ENCODE results near the gene IL17RC. TPM values are rescaled to one million over a fixed set of nuclear protein-coding genes. Genes with fewer than 3 reads are reported as not detected.
"Not testable (repeated sequence)": the region's sequence is repeated elsewhere in the genome, so short reads cannot be mapped to it uniquely, and the experiment has no call there.

The IL17RC gene, protein sequence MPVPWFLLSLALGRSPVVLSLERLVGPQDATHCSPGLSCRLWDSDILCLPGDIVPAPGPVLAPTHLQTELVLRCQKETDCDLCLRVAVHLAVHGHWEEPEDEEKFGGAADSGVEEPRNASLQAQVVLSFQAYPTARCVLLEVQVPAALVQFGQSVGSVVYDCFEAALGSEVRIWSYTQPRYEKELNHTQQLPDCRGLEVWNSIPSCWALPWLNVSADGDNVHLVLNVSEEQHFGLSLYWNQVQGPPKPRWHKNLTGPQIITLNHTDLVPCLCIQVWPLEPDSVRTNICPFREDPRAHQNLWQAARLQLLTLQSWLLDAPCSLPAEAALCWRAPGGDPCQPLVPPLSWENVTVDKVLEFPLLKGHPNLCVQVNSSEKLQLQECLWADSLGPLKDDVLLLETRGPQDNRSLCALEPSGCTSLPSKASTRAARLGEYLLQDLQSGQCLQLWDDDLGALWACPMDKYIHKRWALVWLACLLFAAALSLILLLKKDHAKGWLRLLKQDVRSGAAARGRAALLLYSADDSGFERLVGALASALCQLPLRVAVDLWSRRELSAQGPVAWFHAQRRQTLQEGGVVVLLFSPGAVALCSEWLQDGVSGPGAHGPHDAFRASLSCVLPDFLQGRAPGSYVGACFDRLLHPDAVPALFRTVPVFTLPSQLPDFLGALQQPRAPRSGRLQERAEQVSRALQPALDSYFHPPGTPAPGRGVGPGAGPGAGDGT
- total RNA-seq: 10 to 100 TPM; 16.7 to 34.2 TPM
- 10 to 100 TPM; 24.9 to 32.0 TPM for polyA plus RNA-seq (ENCODE audit: insufficient read length in 2 of 2)
- long read RNA-seq, donor 1, partial matches to known transcripts: 0 of 1 reads
- long read RNA-seq, donor 1, other reads (novel, unspliced or antisense): 0 of 1 reads
- long read RNA-seq, donor 2: 0 reads
- long read RNA-seq, donor 3, partial matches to known transcripts: 0 of 3 reads
- long read RNA-seq, donor 3, other reads (novel, unspliced or antisense): 0 of 3 reads
- long read RNA-seq, donor 4: 0 reads

DNA sequence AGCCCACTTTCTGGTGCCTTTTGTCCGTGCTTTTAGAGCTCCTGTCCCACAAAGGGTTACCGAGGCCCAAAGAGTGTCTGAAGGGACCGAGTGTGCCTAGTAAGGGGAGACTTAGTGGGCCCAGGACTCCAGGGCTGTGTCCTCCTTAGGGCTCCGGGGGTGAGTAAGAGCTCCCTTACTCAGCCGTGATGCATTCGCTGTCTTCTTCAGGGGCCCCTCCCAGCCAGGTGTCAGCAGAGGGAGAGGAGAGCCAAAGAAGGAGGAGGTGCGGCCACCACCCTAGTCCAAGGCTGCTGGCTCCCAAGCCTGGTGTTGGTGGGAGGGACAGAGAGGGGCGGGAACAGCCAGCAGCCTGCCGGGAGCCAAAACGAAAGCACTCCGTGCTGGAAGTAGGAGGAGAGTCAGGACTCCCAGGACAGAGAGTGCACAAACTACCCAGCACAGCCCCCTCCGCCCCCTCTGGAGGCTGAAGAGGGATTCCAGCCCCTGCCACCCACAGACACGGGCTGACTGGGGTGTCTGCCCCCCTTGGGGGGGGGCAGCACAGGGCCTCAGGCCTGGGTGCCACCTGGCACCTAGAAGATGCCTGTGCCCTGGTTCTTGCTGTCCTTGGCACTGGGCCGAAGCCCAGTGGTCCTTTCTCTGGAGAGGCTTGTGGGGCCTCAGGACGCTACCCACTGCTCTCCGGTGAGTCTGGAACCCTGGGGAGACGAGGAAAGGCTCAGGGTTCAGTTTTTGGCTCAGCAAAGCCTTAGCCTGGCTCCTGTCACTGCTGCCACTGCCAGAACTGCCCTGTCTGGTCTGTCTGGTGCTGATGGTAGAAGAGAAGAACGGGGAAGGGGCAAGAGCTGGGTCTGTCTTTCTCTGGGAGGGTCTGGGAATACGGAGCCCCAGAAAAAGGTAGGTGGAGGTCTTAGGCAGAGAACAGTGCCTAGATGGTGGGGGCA lies at the start of gene IL17RC:
Gene IL17RC (plus strand): TSS at position 365 of the 947 bp plus-strand sequence. CDS start 218 bp downstream, at position 583.
- H3K36me3 ChIP-seq (ENCODE audit: control insufficient read depth, insufficient read depth, low read length): peaks cover 7% of the 10 kb centered on the region
- 33% methylated on average over 16 of the region's 19 CpGs for WGBS (ENCODE audit: insufficient coverage)
- H3K4me1 ChIP-seq (ENCODE audit: control insufficient read depth, insufficient read depth, low read length): peaks cover 37% of the 10 kb centered on the region
- no peaks in the 10 kb centered on the region for H3K27me3 ChIP-seq (ENCODE audit: control insufficient read depth, insufficient read depth, low read length)
- no peaks in the 10 kb centered on the region for H3K9me3 ChIP-seq (ENCODE audit: control insufficient read depth, insufficient read depth, low read length)
- DNase-seq (ENCODE audit: low read depth in 4 of 6, low spot score in 6 of 6): peak in 2 of 6 donors; percentile 45 to 86
- H3K4me3 ChIP-seq (ENCODE audit: low read depth, low read length): peak within 1 kb of the TSS; percentile 57
- peak within 1 kb of the TSS; percentile 91 for H3K27ac ChIP-seq (ENCODE audit: low read depth, low read length)

DNA sequence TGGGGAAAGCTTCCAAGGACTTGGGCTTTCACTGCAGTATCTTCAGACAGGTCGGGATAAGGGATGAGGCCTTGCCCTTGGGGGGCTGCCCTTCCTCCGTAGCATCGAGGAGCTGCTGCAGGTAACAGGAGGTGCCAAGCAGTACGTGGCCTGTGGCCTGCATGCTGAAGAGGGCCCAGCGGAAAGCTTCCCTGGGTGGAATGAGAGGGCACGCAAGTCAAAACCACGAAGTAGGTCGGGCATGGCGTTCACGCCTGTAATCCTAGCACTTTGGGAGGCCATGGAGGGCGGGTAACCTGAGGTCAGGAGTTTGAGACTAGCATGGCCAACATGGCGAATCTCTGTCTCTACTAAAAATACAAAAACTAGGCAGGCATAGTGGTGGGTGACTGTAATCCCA lies 49.8 kb upstream of the IL17RC start:
- no peak overlapping the region for H3K27ac ChIP-seq (ENCODE audit: low read depth, low read length)
- peaks cover 41% of the 10 kb centered on the region for H3K4me1 ChIP-seq (ENCODE audit: control insufficient read depth, insufficient read depth, low read length)
- no peaks in the 10 kb centered on the region for H3K9me3 ChIP-seq (ENCODE audit: control insufficient read depth, insufficient read depth, low read length)
- H3K27me3 ChIP-seq (ENCODE audit: control insufficient read depth, insufficient read depth, low read length): no peaks in the 10 kb centered on the region
- peaks cover 2% of the 10 kb centered on the region for H3K36me3 ChIP-seq (ENCODE audit: control insufficient read depth, insufficient read depth, low read length)
- H3K4me3 ChIP-seq (ENCODE audit: low read depth, low read length): no peak overlapping the region
- no peak for DNase-seq (ENCODE audit: low read depth in 4 of 6, low spot score in 6 of 6)
- 97% methylated on average over 12 of the region's 12 CpGs for WGBS (ENCODE audit: insufficient coverage)

DNA sequence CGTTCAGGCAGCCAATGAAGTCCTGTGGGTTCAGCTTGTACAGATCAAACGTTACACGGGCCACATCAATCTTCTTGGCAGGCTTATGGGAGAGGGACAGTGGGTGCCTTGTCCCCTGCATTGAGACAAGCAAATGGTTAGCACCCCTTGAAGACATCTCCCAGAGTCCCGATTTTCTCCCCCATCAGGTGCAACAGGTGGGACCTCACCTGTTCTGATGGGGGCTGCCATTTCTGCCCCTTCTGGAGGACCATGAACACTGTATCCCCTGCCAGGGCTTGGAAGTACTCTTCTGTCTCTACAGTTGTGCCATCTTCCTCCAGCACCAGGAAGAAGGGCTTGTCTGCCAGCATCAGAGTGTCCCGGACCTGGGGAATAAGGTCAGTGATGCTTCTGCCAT lies 46.9 kb upstream of the IL17RC start:
- no peaks in the 10 kb centered on the region for H3K27me3 ChIP-seq (ENCODE audit: control insufficient read depth, insufficient read depth, low read length)
- H3K36me3 ChIP-seq (ENCODE audit: control insufficient read depth, insufficient read depth, low read length): no peaks in the 10 kb centered on the region
- peaks cover 12% of the 10 kb centered on the region for H3K4me1 ChIP-seq (ENCODE audit: control insufficient read depth, insufficient read depth, low read length)
- no peaks in the 10 kb centered on the region for H3K9me3 ChIP-seq (ENCODE audit: control insufficient read depth, insufficient read depth, low read length)
- H3K4me3 ChIP-seq (ENCODE audit: low read depth, low read length): no peak overlapping the region
- WGBS (ENCODE audit: insufficient coverage): 76% methylated on average over 4 of the region's 5 CpGs
- no peak for DNase-seq (ENCODE audit: low read depth in 4 of 6, low spot score in 6 of 6)
- H3K27ac ChIP-seq (ENCODE audit: low read depth, low read length): no peak overlapping the region

DNA sequence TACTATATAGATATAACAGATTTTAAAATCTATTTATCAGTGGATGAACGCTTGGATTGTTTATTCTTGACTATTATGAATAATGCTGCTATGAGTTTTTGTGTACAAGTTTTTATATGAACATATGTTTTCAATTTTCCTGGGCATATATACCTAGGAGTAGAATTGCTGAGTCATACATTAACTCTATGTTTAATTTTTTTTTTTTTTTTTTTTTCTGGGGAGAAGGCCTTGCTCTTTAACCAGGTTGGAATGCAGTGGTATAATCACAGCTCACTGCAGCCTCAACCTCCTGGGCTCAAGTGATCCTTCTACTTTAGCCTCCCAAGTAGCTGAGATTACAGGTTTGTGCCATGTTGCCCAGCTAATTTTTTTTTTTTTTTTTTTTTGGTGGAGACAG lies 45.9 kb upstream of the IL17RC start:
- WGBS (ENCODE audit: insufficient coverage): no CpG with 5 or more reads among the region's 1 CpG
- H3K4me1 ChIP-seq (ENCODE audit: control insufficient read depth, insufficient read depth, low read length): peaks cover 3% of the 10 kb centered on the region
- no peak overlapping the region for H3K4me3 ChIP-seq (ENCODE audit: low read depth, low read length)
- no peaks in the 10 kb centered on the region for H3K27me3 ChIP-seq (ENCODE audit: control insufficient read depth, insufficient read depth, low read length)
- no peak overlapping the region for H3K27ac ChIP-seq (ENCODE audit: low read depth, low read length)
- no peak for DNase-seq (ENCODE audit: low read depth in 4 of 6, low spot score in 6 of 6)
- H3K36me3 ChIP-seq (ENCODE audit: control insufficient read depth, insufficient read depth, low read length): no peaks in the 10 kb centered on the region
- H3K9me3 ChIP-seq (ENCODE audit: control insufficient read depth, insufficient read depth, low read length): no peaks in the 10 kb centered on the region

DNA sequence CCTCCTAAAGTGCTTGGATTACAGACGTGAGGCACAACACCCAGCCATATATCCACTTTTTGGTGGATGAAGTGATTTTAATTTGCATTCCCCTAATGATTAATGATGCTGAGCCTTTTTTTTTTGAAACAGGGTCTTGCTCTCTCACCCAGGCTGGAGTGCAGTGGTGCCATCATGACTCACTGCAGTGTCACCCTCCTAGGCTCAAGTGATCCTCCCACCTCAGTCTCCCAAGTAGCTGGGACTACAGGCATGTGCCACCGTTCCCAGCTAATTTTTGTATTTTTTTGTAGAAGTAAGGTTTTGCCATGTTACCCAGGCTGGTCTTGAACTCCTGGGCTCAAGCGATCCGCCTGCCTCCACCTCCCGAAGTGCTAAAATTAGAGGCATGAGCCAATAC lies 44.8 kb upstream of the IL17RC start:
- not testable (repeated sequence) for H3K36me3 ChIP-seq (ENCODE audit: control insufficient read depth, insufficient read depth, low read length)

DNA sequence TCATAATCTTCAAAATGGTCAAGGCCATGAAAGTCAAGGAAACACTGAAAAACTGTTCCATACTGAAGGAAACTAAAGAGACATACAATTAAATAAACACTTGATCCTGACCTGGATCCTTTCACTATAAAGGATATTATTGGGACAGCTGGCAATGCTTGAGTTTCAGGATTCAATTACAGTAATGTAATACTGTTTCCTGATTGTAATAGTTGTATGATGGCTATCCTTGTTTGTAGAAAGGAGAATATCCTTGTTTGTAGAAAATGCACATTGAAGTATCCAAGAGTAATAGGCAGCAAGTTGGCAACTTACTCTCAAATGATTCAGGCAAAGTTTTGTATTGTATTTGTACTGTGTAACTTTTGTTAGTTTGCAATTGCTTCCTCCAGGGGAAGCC lies 41.5 kb upstream of the IL17RC start:
- Histone ChIP-seq H3K27ac (ENCODE audit: low read depth, low read length) (no peak overlapping the region), H3K9me3 (ENCODE audit: control insufficient read depth, insufficient read depth, low read length) (no peaks in the 10 kb centered on the region)

More for the DNA sequence above, 44.8 kb upstream of the IL17RC start:
- H3K27ac ChIP-seq (ENCODE audit: low read depth, low read length); DNase-seq (ENCODE audit: low read depth in 4 of 6, low spot score in 6 of 6); H3K4me1 ChIP-seq (ENCODE audit: control insufficient read depth, insufficient read depth, low read length); H3K9me3 ChIP-seq (ENCODE audit: control insufficient read depth, insufficient read depth, low read length); H3K4me3 ChIP-seq (ENCODE audit: low read depth, low read length); H3K27me3 ChIP-seq (ENCODE audit: control insufficient read depth, insufficient read depth, low read length): not testable (repeated sequence)
- 100% methylated on average over 2 of the region's 5 CpGs for WGBS (ENCODE audit: insufficient coverage)

DNA sequence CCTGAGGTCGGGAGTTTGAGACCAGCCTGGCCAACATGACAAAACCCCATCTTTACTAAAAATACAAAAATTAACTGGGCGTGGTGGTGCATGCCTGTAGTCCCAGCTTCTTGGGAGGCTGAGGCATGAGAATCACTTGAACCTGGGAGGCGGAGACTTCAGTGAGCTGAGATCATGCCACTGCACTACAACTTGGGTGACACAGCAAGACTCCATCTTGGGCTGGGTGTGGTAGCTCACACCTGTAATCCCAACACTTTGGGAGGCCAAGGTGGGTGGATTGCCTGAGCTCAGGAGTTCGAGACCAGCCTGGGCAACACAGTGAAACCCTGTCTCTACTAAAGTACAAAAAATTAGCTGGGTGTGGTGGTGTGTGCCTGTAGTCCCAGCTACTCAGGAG lies 40.6 kb upstream of the IL17RC start:
- not testable (repeated sequence) for H3K36me3 ChIP-seq (ENCODE audit: control insufficient read depth, insufficient read depth, low read length); DNase-seq (ENCODE audit: low read depth in 4 of 6, low spot score in 6 of 6); H3K9me3 ChIP-seq (ENCODE audit: control insufficient read depth, insufficient read depth, low read length); H3K4me3 ChIP-seq (ENCODE audit: low read depth, low read length); H3K27me3 ChIP-seq (ENCODE audit: control insufficient read depth, insufficient read depth, low read length); H3K4me1 ChIP-seq (ENCODE audit: control insufficient read depth, insufficient read depth, low read length); H3K27ac ChIP-seq (ENCODE audit: low read depth, low read length)
- 93% methylated on average over 4 of the region's 4 CpGs for WGBS (ENCODE audit: insufficient coverage)

More for the DNA sequence above, 41.5 kb upstream of the IL17RC start:
- no peaks in the 10 kb centered on the region for H3K4me1 ChIP-seq (ENCODE audit: control insufficient read depth, insufficient read depth, low read length)
- no peaks in the 10 kb centered on the region for H3K27me3 ChIP-seq (ENCODE audit: control insufficient read depth, insufficient read depth, low read length)
- no peak overlapping the region for H3K4me3 ChIP-seq (ENCODE audit: low read depth, low read length)
- no peak for DNase-seq (ENCODE audit: low read depth in 4 of 6, low spot score in 6 of 6)
- H3K36me3 ChIP-seq (ENCODE audit: control insufficient read depth, insufficient read depth, low read length): no peaks in the 10 kb centered on the region

DNA sequence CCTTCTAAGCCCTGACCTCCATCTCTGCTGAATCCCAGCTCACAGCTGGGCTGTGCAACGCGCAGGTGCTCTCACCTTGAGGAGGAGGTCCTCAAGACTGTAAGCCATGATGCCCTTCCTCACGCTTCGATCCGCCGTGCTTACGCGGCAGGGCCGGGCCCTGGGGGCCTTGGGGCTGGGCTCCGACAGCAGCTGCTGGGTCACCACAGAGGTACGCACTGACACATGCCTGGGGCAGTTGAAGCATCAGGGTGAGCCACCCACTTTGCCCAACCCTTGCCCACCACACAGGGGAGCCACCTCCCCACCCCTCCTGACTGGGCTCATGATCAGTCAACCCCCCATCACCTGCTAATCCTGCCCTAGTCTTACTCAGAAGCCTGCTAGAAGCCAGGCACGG lies 39.9 kb upstream of the IL17RC start:
- no peaks in the 10 kb centered on the region for H3K27me3 ChIP-seq (ENCODE audit: control insufficient read depth, insufficient read depth, low read length)
- DNase-seq (ENCODE audit: low read depth in 4 of 6, low spot score in 6 of 6): no peak
- no peaks in the 10 kb centered on the region for H3K36me3 ChIP-seq (ENCODE audit: control insufficient read depth, insufficient read depth, low read length)
- H3K27ac ChIP-seq (ENCODE audit: low read depth, low read length): no peak overlapping the region
- 95% methylated on average over 11 of the region's 12 CpGs for WGBS (ENCODE audit: insufficient coverage)
- no peaks in the 10 kb centered on the region for H3K4me1 ChIP-seq (ENCODE audit: control insufficient read depth, insufficient read depth, low read length)
- H3K4me3 ChIP-seq (ENCODE audit: low read depth, low read length): no peak overlapping the region
- no peaks in the 10 kb centered on the region for H3K9me3 ChIP-seq (ENCODE audit: control insufficient read depth, insufficient read depth, low read length)

DNA sequence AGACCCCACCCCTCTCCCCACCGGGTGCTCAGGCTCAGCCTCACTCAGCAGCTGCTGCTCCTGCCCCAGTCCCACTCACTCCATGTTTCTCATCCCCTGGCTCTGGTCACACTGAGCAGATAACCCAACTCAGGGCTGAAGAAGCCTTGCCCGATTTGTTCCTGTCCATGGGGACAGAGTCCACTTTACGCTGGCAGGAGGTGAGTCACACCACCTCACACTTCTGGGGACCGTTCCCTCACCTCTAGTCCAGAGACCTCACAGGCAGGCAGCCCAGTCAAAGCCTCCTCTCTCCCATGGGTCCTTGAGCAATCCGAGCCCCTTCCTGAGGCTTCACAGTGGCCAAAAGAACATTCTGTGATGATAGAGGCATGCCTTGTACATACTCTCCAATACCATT lies 38.2 kb upstream of the IL17RC start:
- H3K27ac ChIP-seq (ENCODE audit: low read depth, low read length): no peak overlapping the region
- 80% methylated on average over 4 of the region's 5 CpGs for WGBS (ENCODE audit: insufficient coverage)
- H3K4me3 ChIP-seq (ENCODE audit: low read depth, low read length): no peak overlapping the region
- H3K27me3 ChIP-seq (ENCODE audit: control insufficient read depth, insufficient read depth, low read length): no peaks in the 10 kb centered on the region
- no peak for DNase-seq (ENCODE audit: low read depth in 4 of 6, low spot score in 6 of 6)
- H3K9me3 ChIP-seq (ENCODE audit: control insufficient read depth, insufficient read depth, low read length): no peaks in the 10 kb centered on the region
- no peaks in the 10 kb centered on the region for H3K4me1 ChIP-seq (ENCODE audit: control insufficient read depth, insufficient read depth, low read length)
- no peaks in the 10 kb centered on the region for H3K36me3 ChIP-seq (ENCODE audit: control insufficient read depth, insufficient read depth, low read length)

All from spinal cord (tissue), 10 donors.